NCI-H2081 treated with DMSO at 0.1 percent for 48 hours (cell line): ENCODE data around the gene NTRK2.

Experiments
- DNase-seq: peaks from one replicate; lab custom pipeline; 2025; lab: John Stamatoyannopoulos, UW

NTRK2 gene

GRCh38 chr9:84681516-84682285, 12.2 kb downstream of the NTRK2 start:
- no peak for DNase-seq

GRCh38 chr9:84686068-84686467, 16.5 kb downstream of the NTRK2 start:
- DNase-seq: no peak

- no peak for DNase-seq
These were observed 19.4 kb downstream of the NTRK2 start for GRCh38 chr9:84688956-84689355.

- DNase-seq: no peak
These were observed 22.1 kb downstream of the NTRK2 start for GRCh38 chr9:84691634-84692033.

GRCh38 chr9:84694248-84694647, 24.7 kb downstream of the NTRK2 start:
- DNase-seq: no peak

- no peak for DNase-seq
These were observed 27.5 kb downstream of the NTRK2 start for GRCh38 chr9:84697042-84697441.

GRCh38 chr9:84697509-84698114, 28.1 kb downstream of the NTRK2 start:
- DNase-seq: no peak

- no peak for DNase-seq
These were observed 28.8 kb downstream of the NTRK2 start for GRCh38 chr9:84698323-84698722.

- no peak for DNase-seq
These were observed 30.5 kb downstream of the NTRK2 start for GRCh38 chr9:84699984-84700383.

- DNase-seq: no peak
These were observed 32.3 kb downstream of the NTRK2 start for GRCh38 chr9:84701801-84702200.

GRCh38 chr9:84702471-84702870, 32.9 kb downstream of the NTRK2 start:
- DNase-seq: no peak

- no peak for DNase-seq
These were observed 34.3 kb downstream of the NTRK2 start for GRCh38 chr9:84703793-84704192.

GRCh38 chr9:84705128-84705527, 35.6 kb downstream of the NTRK2 start:
- peak; percentile 22 for DNase-seq

- no peak for DNase-seq
These were observed 38.9 kb downstream of the NTRK2 start for GRCh38 chr9:84708400-84708799.

GRCh38 chr9:84709056-84709455, 39.5 kb downstream of the NTRK2 start:
- DNase-seq: no peak

- no peak for DNase-seq
These were observed 41.3 kb downstream of the NTRK2 start for GRCh38 chr9:84710701-84711397.

GRCh38 chr9:84711398-84711777, 41.9 kb downstream of the NTRK2 start:
- no peak for DNase-seq

- peak; percentile 93 for DNase-seq
These were observed 42.4 kb downstream of the NTRK2 start for GRCh38 chr9:84711936-84712335.

- no peak for DNase-seq
These were observed 46.7 kb downstream of the NTRK2 start for GRCh38 chr9:84716217-84716616.

GRCh38 chr9:84718476-84718875, 48.9 kb downstream of the NTRK2 start:
- no peak for DNase-seq

GRCh38 chr9:84722388-84722989, 53.0 kb downstream of the NTRK2 start:
- no peak for DNase-seq

- DNase-seq: no peak
These were observed 53.9 kb downstream of the NTRK2 start for GRCh38 chr9:84723426-84723825.

- no peak for DNase-seq
These were observed 62.2 kb downstream of the NTRK2 start for GRCh38 chr9:84731696-84732095.
